Measurements from ENCODE around the gene LMF1. TPM values are rescaled to one million over a fixed set of nuclear protein-coding genes. Genes with fewer than 3 reads are reported as not detected.
"Not testable (repeated sequence)": the region's sequence is repeated elsewhere in the genome, so short reads cannot be mapped to it uniquely, and the experiment has no call there.

Gene LMF1
- total RNA-seq, 2 donors from 2014 or later: 15.8 to 20.1 TPM

- no peaks in the 10 kb centered on the region for H3K4me1 ChIP-seq
- peaks cover 0 to 10% (median 0%) of the 10 kb centered on the region in 3 donors for H3K9me3 ChIP-seq
- H3K27me3 ChIP-seq: no peaks in the 10 kb centered on the region
- ATAC-seq (no peak), DNase-seq (no peak)
- H3K36me3 ChIP-seq (replicated peaks in 1 of 2; ENCODE audit: insufficient read depth in 1 of 2, low read depth in 2 of 2): peaks cover 0 to 3% of the 10 kb centered on the region in 2 donors
- H3K4me3 ChIP-seq: no peak overlapping the region
- TF ChIP-seq CTCF (IDR thresholded peaks at IDR 0.05) (no peak), POLR2A (IDR thresholded peaks at IDR 0.05) (no peak)
- intact Hi-C loops (cut with DNase I): no loop called here
- 84 to 89% methylated on average over 11 of the region's 11 CpGs for WGBS, 2 donors
- H3K27ac ChIP-seq: no peak overlapping the region
Observed at GRCh38 chr16:885391-885790, 85.4 kb downstream of the LMF1 start.

GRCh38 chr16:884232-884631, 86.6 kb downstream of the LMF1 start:
- WGBS, 2 donors: 89 to 94% methylated on average over 5 of the region's 5 CpGs
- no peak overlapping the region for H3K4me3 ChIP-seq
- H3K27me3 ChIP-seq: no peaks in the 10 kb centered on the region
- no peak overlapping the region for H3K27ac ChIP-seq
- DNase-seq: no peak
- intact Hi-C loops (cut with DNase I): no loop called here
- no peaks in the 10 kb centered on the region for H3K4me1 ChIP-seq
- H3K9me3 ChIP-seq: peaks cover 0 to 10% (median 0%) of the 10 kb centered on the region in 3 donors
- H3K36me3 ChIP-seq (replicated peaks in 1 of 2; ENCODE audit: insufficient read depth in 1 of 2, low read depth in 2 of 2): peaks cover 0 to 3% of the 10 kb centered on the region in 2 donors
- ATAC-seq: no peak
- no peak for TF ChIP-seq CTCF (IDR thresholded peaks at IDR 0.05)
- TF ChIP-seq POLR2A (IDR thresholded peaks at IDR 0.05): no peak

GRCh38 chr16:883781-884180, 87.0 kb downstream of the LMF1 start:
- peaks cover 0 to 10% (median 0%) of the 10 kb centered on the region in 3 donors for H3K9me3 ChIP-seq
- 98 to 100% methylated on average over 2 of the region's 2 CpGs for WGBS, 2 donors
- H3K4me3 ChIP-seq: no peak overlapping the region
- DNase-seq (no peak), ATAC-seq (no peak)
- H3K27ac ChIP-seq: no peak overlapping the region
- H3K27me3 ChIP-seq: no peaks in the 10 kb centered on the region
- H3K36me3 ChIP-seq (replicated peaks in 1 of 2; ENCODE audit: insufficient read depth in 1 of 2, low read depth in 2 of 2): peaks cover 0 to 3% of the 10 kb centered on the region in 2 donors
- H3K4me1 ChIP-seq: no peaks in the 10 kb centered on the region
- no peak for TF ChIP-seq CTCF (IDR thresholded peaks at IDR 0.05)
- intact Hi-C loops (cut with DNase I): no loop called here

- TF ChIP-seq POLR2A (IDR thresholded peaks at IDR 0.05): no peak
- TF ChIP-seq CTCF (IDR thresholded peaks at IDR 0.05): no peak
- H3K4me3 ChIP-seq: no peak overlapping the region
- no peaks in the 10 kb centered on the region for H3K27me3 ChIP-seq
- WGBS, 2 donors: 91 to 94% methylated on average over 3 of the region's 3 CpGs
- no peak for DNase-seq
- no peak overlapping the region for H3K27ac ChIP-seq
- no peak for ATAC-seq
- no peaks in the 10 kb centered on the region for H3K4me1 ChIP-seq
- intact Hi-C loops (cut with DNase I): no loop called here
- peaks cover 0 to 10% (median 0%) of the 10 kb centered on the region in 3 donors for H3K9me3 ChIP-seq
- H3K36me3 ChIP-seq (replicated peaks in 1 of 2; ENCODE audit: insufficient read depth in 1 of 2, low read depth in 2 of 2): peaks cover 0 to 3% of the 10 kb centered on the region in 2 donors
Observed at GRCh38 chr16:883340-883739, 87.4 kb downstream of the LMF1 start.

GRCh38 chr16:882671-883070, 88.1 kb downstream of the LMF1 start:
- ATAC-seq; H3K27ac ChIP-seq; H3K4me1 ChIP-seq; H3K36me3 ChIP-seq (replicated peaks in 1 of 2; ENCODE audit: insufficient read depth in 1 of 2, low read depth in 2 of 2); DNase-seq; intact Hi-C loops (cut with DNase I); H3K27me3 ChIP-seq; H3K4me3 ChIP-seq: not testable (repeated sequence)
- peaks cover 0 to 10% (median 0%) of the 10 kb centered on the region in 3 donors for H3K9me3 ChIP-seq
- 86 to 96% methylated on average over 15 of the region's 15 CpGs for WGBS, 2 donors
